Transverse colon (tissue), 3 donors: ENCODE measurements around the gene SLC26A3.

Experiments
- POLR2A ChIP-seq: fragments of 450-650 bp; IDR thresholded peaks from one replicate; pipeline ENCODE4 v1.6.1; 2016; ENCODE audit warnings: antibody characterized with exemption, mild to moderate bottlenecking, moderate library complexity
- TF ChIP-seq, protein P1 (sequence below), 5 experiments: fragments of 200-600 bp in 3 of 5; fragments of 450-650 bp in 2 of 5; sonication (generic) in 3 of 5; IDR thresholded peaks; 1 replicate in 2 of 5; 2 replicates in 3 of 5; pipeline ENCODE4 v1.5.1; 2016 to 2017; ENCODE audit warnings: antibody characterized with exemption in 5 of 5, inconsistent platforms in 3 of 5, mild to moderate bottlenecking in 2 of 5, moderate library complexity in 1 of 5

DNA sequence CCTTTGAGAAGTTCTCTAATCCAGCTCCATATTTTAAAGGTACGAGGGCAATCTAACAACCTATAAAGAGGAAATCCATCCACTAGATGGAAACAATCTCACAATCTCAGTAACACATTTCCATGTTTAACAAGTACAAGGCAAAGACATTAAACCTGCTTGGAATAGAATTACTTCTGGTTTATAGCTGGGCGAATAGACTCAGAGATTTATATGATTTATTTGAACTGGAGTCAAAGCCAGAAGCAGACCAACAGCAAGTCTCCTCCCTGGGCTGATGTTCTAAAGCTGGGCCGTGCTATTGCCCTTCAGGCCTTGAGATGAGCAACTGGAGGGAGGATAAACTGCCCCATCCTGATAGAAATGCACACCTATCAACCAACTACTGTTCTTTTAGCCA is 25.3 kb downstream of the SLC26A3 start:
- TF ChIP-seq, protein P1, sequence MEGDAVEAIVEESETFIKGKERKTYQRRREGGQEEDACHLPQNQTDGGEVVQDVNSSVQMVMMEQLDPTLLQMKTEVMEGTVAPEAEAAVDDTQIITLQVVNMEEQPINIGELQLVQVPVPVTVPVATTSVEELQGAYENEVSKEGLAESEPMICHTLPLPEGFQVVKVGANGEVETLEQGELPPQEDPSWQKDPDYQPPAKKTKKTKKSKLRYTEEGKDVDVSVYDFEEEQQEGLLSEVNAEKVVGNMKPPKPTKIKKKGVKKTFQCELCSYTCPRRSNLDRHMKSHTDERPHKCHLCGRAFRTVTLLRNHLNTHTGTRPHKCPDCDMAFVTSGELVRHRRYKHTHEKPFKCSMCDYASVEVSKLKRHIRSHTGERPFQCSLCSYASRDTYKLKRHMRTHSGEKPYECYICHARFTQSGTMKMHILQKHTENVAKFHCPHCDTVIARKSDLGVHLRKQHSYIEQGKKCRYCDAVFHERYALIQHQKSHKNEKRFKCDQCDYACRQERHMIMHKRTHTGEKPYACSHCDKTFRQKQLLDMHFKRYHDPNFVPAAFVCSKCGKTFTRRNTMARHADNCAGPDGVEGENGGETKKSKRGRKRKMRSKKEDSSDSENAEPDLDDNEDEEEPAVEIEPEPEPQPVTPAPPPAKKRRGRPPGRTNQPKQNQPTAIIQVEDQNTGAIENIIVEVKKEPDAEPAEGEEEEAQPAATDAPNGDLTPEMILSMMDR (IDR thresholded peaks at IDR 0.05) = peak in 4 of 5 experiments; percentile 17 to 51 (median 34)
- TF ChIP-seq POLR2A = peak; percentile 2
